Fibroblast of pulmonary artery (primary cell): ENCODE data around the gene RFTN1.

Experiments
- DNase-seq: peaks from one replicate; pipeline ENCODE4 v3.0.0-alpha.2; 2010; ENCODE audit warnings: low read depth
- H3K4me3 ChIP-seq: replicated peaks from 2 replicates; pipeline ENCODE4 v1.5.1; 2011; ENCODE audit warnings: low read depth, mild to moderate bottlenecking, control low read depth, low read length, moderate library complexity
- TF ChIP-seq, protein P1 (sequence below): IDR thresholded peaks from 2 replicates; pipeline ENCODE4 v1.5.1; 2011; ENCODE audit warnings: mild to moderate bottlenecking, control low read depth, low read length, inconsistent platforms; ENCODE audit errors: missing control alignments

RFTN1 gene

DNA sequence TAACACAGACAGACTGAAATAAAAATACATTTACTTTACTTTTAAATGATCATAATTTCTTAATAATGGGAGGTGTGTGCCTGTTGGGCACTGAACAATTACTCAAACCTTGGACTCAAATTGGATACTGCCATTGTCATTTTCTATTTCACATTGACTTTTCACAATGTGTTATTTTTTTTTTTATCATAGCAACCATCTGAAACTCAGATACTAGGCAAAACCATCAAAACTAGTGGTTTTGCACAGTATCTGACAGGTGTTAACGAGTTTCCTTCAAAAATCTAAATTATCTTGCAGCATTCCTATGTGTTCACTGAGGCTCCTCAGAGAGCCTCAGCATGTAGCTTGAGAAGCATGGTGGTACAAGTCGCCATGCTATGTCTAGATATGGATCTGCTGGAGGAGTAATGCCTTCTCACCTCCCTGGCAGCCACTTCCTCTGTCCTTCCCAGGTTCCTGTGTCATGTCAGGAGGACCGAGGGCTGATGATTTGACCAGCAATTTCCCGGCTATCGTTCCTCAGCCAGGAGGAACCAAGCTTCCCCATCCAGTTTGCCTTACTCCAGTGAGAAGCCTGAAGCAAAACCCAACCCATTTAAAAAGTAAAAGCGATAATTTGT, 29.9 kb upstream of the RFTN1 start:
- TF ChIP-seq, protein P1, sequence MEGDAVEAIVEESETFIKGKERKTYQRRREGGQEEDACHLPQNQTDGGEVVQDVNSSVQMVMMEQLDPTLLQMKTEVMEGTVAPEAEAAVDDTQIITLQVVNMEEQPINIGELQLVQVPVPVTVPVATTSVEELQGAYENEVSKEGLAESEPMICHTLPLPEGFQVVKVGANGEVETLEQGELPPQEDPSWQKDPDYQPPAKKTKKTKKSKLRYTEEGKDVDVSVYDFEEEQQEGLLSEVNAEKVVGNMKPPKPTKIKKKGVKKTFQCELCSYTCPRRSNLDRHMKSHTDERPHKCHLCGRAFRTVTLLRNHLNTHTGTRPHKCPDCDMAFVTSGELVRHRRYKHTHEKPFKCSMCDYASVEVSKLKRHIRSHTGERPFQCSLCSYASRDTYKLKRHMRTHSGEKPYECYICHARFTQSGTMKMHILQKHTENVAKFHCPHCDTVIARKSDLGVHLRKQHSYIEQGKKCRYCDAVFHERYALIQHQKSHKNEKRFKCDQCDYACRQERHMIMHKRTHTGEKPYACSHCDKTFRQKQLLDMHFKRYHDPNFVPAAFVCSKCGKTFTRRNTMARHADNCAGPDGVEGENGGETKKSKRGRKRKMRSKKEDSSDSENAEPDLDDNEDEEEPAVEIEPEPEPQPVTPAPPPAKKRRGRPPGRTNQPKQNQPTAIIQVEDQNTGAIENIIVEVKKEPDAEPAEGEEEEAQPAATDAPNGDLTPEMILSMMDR = no peak
- DNase-seq = no peak
- no peak overlapping the region for H3K4me3 ChIP-seq

DNA sequence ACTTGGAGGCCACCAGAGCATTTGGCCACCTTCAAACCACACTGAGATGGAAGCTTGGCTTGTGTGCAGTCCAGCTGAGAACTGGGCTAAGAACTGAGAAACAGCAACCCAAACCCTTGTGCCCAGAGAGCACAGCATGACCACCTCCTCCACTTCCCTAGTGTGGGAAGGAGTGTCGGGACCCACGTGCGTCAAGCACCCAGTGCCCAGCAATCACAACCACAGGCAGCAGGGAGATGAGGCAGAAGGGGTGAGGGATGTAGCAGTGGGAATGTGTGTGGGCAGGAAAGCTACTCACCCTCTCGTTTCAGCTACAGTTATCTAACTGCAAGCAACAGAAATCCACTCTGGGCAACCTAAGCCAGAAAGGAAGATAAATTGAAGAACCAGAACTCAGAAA, 25.0 kb upstream of the RFTN1 start:
- DNase-seq = no peak
- TF ChIP-seq, protein P1 = no peak
- no peak overlapping the region for H3K4me3 ChIP-seq

DNA sequence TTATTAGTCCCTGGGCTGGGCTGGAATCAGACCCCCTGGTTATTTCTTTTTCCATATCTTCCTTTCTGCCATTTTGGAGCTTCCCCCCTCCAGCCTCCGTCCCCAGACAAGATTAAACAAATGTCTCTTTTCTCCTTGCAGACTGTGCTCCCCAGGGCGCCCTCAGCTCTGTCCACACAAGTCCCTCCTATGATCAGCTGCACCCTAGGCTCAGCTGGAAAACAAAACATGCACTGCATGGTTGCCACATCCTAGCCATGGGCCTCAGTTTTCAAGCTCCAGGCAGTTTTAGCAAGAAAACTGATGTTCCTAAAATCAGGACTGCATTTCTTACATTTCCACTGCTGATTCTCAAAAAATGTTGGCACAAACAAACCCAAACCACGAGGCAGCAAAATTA, 23.5 kb upstream of the RFTN1 start:
- TF ChIP-seq, protein P1 = no peak
- H3K4me3 ChIP-seq = no peak overlapping the region
- no peak for DNase-seq

DNA sequence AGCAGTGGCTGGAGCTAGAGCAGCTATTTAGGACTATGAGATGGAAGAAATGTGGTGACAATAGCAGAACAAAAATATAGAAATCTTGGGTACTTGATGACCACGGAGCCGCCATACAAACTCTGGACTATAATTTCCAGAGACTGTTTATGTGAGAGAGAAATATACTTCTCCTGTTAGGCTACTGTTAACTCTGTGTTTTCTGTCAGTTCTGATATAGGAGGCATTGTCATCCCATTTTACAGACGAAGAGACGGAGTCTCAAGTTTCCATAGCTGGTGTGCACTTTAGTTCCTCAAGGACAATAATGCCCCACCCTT, 22.8 kb upstream of the RFTN1 start:
- no peak overlapping the region for H3K4me3 ChIP-seq
- TF ChIP-seq, protein P1 = no peak

DNA sequence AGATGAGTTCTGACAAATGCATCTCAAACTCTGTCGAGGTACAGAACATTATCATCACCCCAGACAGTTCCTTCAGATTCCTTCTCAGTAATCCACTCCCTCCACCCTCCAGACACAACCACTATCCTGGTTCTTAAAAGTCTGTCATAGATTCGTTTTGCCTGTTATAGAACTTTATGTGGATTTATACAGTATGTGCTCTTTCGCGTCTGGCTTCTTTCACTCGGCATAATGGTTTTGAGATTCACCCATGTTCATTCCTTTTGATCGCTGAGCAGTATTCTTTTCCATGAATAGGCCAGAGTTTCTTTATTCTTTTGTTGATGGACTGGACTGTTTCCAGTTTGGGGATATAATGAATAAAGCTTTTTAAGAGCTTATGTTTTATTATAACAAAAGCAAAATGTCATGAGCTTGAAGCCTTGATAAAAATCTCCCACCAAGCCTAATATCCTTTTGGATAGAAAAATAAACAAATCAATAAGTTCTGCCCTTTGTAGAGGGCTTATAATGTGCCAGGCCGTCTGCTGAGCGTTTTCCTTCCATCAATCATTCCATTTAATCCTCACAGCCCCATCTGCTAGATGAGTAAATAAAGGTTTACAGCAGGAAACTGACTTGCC, 21.3 kb upstream of the RFTN1 start:
- no peak overlapping the region for H3K4me3 ChIP-seq
- TF ChIP-seq, protein P1 = no peak
- no peak for DNase-seq

More for the DNA sequence above, 22.8 kb upstream of the RFTN1 start:
- no peak for DNase-seq

DNA sequence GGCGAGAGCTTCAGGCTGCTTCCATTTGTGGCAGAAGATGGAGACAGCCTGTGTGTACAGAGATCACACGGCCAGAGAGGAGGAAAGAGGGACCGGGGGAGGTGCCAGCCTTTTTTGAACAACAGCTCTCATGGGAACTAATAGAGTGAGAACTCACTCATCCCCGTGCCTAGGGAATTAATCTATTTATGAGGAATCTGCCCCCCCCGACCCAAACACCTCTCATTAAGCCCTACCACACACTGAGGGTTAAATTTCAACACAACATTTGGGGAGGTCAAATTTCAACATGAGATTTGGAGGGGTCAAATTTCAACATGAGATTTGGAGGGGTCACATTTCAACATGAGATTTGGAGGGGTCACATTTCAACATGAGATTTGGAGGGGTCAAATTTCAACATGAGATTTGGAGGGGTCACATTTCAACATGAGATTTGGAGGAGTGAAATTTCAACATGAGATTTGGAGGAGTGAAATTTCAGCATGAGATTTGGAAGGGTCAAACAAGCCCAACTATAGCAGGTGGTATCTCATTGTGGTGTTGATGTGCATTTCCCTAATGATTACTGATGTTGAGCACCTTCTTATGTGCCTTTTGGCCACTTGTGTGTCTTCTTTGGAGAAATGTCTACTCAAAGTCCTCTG, 20.6 kb upstream of the RFTN1 start:
- DNase-seq = no peak
- no peak overlapping the region for H3K4me3 ChIP-seq
- TF ChIP-seq, protein P1 = no peak
